GOT3 (cell line): ENCODE measurements around the gene LHCGR.

Source experiments
- DNase-seq: peaks from one replicate; lab custom pipeline; 2025; ENCODE audit warnings: mixed read lengths; lab: John Stamatoyannopoulos, UW

The LHCGR gene

DNA sequence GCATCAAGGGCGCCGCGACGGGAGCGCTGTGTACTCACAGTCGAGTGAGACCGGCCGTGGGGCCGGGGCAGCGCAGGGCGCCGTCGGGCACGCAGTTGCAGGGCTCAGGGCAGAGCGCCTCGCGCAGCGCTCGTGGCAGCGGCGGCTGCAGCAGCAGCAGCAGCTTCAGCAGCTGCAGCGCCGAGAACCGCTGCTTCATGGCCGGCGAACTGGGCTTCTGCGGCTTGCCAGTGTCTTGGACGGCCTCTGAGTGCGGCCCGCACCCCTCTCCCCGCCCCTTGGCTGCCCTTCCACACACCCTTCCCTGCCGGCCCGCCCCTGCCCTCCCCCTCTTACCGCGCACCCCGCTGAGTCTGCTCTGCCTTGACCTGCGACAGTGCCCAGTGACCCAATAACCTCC, at the start of gene LHCGR:
TSS of gene LHCGR (minus strand) at position 252 of the 400 bp plus-strand sequence. CDS start at position 199, 53 bp downstream.
- no peak for DNase-seq

DNA sequence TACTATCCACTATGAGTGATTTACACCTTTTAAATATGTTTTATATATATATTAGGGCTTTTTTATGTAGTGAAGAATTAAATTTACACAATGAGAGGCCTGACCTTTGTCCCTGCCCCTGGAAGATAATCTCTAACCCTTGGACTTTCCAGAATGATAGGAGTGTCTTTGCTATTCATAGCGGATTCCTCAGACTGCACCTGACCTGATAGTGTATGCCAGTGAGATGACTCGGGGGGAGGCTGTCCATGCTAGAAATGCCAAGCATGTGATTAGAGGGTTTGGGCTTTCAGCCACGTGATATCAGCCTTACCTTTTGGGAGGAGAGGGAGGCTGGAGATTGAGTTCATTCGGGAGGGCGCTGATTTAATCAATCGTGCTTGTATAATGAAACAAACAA, 44.1 kb upstream of the LHCGR start:
- DNase-seq, result no peak

DNA sequence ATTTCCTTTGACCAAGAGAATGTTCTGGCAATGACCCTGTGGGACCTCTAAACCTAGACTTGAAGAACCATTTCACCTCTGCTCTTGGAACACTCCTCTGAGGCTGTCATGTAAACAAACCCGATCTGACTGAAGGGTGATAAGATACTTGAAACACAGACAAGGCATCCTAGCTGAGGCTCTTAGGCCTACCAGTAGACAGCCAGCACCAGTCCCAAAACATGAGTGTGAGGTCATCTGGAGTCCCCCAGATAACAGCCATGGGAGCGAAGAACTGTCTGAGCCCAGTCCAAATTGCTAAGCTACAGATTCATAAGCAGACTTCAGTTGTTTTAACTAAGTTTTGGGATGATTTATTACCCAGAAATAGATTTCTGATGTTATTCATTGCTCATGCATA, 39.5 kb upstream of the LHCGR start:
- DNase-seq, result no peak

DNA sequence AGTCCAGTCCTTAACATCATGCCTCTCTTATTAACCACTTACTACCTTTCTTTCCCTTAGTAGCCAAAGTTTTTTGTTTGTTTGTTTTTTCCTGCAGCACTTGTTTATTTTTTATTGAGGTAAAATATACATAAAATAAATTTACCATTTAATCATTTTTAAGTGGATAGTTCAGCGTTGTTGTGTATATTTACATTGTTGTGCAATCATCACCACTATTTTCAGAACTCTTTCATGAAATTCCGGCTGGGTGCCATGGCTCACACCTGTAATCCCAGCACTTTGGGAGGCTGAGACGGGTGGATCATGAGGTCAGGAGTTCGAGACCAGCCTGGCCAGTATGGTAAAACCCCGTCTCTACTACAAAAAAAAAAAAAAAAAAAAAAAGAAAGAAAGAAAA, 38.1 kb upstream of the LHCGR start:
- DNase-seq, result no peak

DNA sequence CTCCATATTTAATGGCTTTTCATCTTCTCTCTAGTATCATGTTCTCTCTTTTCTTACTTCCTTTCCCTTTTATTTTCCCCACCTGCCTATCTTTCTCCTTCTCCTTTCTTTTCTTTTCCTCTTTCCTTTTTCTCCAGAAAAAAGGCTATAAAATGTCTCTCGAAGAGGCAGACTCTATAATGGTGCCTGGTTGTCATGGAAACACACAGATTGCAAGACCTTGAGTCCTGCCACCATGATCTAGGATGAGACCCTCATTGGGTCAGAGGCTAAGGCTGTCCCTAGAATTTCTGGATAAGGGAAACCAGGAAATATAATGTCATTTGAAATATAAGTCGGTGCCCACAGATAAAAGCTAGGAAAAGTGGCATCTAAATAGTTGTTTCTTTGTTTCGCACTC, 36.5 kb upstream of the LHCGR start:
- no peak for DNase-seq

DNA sequence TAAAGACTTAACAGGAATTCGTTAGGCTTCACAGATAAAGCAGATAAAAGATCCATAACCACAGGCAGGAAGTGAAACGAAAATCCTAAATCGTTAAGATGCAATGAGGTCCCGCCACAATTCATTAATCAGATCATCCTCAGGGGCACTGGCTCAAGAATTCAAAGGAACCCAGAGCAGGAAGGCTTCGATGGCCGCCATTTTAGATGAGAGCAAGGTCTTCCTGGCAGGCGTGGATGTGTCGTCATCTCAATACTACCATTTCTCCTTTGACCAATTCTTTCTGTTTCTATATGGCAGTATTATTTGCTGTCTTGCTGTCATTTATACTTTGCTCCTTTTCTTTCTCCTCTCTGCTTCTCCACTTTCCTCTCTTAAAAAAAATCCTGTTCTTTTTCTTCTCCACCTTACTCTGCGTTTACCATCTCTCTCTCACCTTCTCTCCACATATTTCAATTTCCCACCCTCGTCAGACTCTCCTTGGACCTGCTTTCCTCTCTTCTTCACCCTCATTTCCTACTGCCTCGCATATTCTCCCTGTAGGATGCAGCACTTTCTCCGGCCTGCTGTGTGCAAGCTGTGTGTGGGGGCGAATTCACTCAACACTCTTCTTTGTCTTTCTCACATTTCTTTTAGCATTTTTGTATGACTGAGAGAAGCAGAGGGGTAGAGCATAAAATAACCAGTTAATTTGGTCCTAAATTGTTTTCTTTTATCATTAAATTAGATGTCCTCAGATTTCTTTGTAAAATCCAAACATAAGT, 35.1 kb upstream of the LHCGR start:
- DNase-seq, result no peak

DNA sequence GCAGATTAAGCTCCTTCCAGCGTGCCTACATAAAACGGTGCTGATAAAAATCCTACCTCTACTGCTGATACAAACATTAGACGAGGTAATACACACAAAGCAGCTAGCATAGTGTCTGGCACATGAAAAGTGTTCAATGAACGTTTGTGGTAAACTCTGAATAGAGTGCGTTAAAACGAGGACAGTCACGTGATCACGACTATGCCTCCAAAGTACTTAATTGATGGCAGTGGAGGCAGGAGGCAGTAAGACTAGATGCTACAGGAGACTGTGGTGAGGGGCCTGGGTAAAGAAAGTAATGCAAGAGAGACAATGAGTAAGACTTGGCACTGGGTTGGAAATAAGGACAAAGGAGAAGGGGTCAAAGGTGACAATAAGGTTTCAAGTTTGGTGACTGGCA, 32.1 kb upstream of the LHCGR start:
- DNase-seq, result no peak

DNA sequence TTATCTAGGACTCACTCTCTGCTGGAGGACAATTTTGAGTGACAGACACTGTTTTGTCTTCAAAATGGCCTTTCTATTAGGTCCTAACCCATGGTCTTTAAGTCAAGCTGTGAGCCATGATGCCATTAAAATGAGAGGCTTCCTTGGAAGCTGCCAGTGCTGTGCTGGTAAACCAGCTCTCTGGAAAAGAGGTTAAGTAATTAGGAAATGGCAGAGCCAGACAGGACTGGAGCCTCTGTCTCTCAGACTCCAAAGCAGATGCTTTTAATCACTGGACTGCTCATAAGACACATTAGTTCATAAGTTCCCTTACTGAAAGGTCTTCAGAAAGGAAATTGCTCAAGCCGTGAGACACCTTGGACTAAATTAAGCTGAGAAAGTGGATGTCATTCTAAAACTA, 25.8 kb upstream of the LHCGR start:
- no peak for DNase-seq

DNA sequence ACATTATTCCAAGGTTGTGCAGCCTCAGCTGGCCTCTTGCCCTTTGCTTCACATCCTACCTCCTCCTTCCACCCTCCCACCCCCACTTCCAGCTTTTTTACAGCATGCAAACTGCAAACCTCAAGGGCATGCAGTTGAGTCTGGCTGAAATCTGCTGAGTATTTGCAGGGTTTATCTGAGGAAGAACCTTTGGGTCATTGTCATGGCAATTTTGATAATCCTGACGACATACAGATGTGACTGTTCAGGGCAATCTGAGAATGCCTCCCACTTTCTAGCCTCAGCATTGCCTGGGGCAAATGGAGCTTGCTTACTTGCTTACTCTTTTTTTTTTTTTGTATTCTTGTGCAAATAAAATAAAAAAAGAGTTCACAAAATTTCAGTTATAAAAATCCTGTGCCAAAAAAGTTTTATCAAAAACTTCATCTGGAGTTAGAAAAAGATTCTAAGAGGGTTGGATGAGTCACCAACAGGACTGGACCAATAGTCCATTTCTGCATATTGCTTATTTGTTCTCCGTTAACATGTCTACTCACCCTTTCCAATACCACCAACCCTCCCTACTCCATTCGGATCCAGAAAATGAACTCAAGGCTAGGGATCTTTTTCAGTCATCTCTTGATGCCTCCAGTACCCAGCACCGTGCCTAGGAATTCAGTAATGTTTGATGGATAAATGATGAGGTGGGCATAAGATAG, 23.6 kb upstream of the LHCGR start:
- no peak for DNase-seq

DNA sequence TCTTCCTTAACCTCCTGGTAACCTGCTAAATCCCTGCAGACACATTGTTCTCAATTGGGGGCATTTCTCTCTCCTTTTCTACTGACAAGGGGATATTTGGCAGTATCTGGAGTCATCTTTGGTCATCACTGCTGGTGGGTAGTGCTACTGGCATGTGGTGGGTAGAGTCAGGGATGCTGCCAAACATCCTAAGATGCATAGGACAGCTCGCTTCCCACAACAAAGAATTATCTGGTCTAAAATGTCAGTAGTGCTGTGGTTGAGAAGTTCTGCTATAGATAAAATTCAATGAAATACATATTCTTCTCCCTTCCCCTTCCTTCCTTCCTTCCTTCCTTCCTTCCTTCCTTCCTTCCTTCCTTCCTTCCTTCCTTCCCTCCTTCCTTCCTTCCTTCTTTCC, 18.7 kb upstream of the LHCGR start:
- DNase-seq, result no peak

DNA sequence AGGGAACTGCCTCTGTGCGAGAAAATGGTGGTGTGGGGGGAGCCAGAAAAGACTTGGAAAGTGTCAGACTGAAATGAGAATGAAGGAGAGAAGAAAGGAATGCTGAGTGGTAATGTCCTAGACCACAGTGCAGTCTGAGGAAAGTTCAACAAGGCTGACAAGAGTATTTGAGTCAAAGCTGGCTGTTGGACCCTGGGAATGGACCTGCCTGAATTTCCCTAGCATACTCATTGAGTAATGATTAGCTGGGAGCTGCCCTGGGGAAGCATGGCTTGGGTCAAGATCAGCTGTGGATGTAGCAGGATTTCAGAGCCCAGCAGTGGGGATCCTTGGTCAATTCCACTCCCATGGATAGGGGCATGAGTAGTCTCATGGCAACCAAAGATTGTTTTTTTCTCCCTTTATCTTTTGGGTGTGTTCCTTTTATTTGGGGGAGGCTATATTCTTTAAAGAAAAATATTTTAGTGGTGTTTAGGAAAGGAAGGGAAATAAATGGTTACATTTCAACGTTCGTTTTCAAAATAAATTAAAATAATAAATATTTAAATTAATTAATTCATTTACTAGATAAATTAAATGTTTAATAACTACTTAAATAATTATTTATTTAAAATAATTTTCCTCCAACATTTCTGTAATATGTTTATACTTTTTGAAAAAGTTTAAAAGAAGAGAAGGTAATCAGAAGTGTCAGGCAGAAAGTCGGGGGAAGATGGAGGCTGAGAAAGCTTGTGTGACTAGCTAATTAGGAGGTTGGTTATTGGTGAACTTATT, 15.9 kb upstream of the LHCGR start:
- no peak for DNase-seq

DNA sequence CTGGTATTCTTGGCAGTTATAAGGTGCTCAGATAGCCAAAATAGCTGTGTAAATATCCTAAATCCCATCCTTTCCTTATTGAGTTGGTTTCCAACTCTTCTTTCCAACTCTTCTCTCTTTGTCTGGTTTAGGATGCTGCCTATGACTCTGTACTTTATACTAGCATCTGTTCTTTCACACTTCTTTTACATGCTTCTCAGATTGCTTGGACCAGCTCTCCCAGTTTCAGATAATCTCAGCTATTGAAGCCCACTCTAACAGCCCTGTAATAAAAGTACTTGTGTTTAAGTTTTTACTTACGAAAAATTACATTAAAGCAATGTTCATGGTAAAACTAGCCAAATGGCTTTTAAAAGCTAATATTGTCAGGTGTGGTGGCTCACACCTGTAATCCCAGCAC, 14.7 kb upstream of the LHCGR start:
- DNase-seq, result no peak

DNA sequence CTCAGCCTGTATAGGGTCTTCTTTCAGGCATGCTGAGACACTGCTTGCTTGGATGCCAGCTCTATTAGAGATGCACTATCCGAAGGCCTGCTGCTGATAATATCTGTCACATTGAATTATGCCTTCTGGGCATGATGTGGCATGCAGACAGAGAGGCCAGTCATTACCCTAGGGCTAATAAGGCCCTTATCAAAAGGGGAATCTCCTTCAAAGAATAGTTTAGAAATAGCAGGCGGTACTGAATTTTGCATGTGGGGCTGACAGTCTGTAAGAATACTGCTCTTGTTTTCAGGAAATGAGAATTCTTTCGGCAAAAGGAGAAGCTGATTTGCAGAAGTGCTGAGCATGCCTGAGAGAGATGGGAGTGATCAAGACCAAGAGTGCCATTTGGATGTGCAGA, 13.1 kb upstream of the LHCGR start:
- no peak for DNase-seq

DNA sequence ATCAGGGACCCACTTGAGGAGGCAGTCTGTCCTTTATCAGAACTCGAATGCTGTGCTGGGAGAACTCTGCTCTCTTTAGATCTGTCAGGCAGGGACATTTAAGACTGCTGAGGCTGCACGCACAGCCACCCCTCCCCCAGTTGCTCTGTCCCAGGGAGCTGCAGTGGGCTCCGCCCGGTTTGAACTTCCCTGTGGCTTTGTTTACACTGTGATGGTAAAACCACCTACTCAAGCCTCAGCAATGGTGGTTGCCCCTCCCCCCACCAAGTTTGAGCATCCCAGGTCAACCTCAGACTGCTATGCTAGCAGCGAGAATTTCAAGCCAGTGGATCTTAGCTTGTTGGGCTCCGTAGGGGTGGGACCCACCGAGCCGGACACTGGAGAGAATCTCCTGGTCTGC, 11.8 kb upstream of the LHCGR start:
- no peak for DNase-seq

DNA sequence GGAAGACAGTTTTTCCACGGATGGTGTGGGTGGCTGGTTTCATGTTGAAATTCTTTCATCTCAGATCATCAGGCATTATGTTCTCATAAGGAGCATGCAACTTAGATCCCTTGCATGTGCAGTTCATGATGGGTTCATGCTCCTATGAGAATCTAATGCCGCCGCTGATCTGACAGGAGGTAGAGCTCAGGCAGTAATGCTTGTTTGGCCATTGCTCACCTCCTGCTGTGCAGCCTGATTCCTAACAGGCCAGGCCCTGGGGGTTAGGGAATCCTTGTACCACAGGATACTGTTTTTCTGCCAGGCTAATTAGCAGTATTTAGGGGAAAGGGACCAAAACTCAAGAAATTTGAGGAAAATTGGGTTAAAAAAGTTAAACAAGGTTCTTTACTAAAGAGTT, 5.3 kb upstream of the LHCGR start:
- DNase-seq, result no peak

DNA sequence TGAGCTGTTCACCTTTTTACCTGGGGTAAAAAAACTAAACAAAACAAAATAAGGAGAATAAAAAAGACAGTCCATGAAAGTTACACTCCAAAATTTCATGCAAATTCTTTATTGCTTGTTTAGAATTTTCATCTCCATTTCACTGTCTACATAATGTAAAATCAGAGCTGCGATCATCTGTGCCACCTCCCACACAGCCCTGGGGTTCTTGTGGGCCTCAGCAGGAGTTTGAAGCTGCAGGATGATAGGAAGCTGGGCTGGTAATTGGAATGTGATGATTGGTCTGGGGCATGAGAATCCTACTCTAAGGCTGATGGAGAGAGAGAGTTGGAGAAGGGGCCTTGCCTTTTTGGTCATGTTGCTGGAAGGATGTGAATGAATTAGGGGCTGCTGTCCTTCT, 4.2 kb upstream of the LHCGR start:
- no peak for DNase-seq

DNA sequence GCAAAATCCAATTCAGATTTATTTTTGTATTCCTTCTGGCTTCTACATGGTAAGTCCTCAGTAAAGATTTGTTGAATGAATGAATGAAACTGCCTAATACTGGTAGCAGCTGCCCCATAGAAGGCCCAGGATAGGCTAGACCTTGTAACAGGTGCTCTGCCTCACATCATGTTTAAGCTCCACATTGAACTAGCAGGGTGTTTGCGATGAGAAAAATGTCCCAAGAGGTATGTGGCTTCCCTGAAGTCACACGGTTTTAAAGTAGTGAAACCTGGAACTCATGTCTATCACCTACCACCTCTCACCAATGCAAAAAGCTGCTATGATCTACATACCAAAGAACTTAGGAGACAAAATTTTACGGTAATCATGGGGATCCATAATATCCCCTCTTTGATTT, 765 bp upstream of the LHCGR start:
- DNase-seq, result no peak

DNA sequence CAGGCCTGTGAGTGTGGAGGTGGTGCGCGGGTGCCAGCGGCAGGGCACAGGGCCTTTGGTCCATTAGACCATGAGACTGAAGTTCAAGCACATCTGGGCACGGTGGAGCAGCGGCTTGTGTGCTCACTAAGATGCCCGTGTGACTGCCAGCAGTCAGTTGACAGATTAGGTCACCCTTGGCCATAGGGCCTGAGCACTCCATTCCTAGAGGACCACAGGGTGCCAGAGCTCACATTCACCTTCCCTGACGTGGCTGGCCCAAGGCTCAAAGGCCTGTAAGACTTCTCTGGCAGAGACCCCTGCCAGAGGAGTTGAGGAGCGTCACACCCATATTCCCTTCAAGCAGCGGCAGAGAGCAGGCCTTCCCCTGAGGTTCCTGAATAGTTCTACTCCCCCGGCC, 650 bp downstream of the LHCGR start:
- DNase-seq, result no peak

DNA sequence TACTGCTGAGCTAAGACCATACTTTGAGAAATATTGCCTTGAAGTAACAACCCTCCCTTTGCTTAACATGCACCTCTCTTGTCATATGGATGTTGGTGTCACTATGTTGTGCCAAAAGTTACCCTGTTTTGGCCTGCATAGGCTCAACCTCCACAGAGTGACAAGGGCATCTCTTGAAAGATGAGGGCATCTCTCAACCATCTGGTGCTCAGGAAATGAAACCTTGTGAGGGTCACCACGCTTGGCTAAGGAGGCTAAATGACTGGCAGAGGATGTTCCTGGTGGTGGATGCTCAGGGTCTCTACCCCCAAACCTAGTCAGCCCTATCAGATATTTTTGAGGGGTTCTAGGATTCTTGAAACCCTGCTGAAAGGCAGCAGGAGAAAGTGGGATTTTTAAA, 2.3 kb downstream of the LHCGR start:
- no peak for DNase-seq

DNA sequence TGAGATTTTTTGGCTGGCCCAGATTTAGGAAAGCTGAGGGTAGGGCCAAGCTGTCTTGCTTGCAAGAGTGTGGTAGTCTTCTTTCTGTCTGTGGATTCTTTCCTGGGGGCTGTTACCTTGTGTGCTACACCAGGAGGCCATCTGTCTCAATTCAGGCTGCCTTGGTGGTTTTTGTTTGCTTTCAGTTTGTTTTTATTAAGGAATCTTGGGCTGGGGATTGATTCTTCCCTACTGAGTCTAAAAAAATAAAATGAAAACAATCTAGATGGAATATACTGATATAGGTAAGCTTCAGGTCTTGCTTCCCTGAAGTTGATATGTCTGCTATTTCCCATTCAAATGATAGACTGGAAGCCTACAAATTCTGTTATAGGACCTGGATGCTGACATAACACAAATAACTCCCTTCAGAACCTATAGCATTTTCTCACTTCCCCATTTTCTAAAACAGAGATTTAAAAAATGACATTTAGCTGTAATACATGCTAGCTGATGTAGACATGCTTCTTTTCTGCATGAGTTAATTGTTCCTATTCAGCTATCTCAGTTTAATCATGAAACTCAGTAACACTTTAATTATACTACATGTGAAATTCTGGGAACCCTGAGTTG, 5.3 kb downstream of the LHCGR start:
- no peak for DNase-seq

DNA sequence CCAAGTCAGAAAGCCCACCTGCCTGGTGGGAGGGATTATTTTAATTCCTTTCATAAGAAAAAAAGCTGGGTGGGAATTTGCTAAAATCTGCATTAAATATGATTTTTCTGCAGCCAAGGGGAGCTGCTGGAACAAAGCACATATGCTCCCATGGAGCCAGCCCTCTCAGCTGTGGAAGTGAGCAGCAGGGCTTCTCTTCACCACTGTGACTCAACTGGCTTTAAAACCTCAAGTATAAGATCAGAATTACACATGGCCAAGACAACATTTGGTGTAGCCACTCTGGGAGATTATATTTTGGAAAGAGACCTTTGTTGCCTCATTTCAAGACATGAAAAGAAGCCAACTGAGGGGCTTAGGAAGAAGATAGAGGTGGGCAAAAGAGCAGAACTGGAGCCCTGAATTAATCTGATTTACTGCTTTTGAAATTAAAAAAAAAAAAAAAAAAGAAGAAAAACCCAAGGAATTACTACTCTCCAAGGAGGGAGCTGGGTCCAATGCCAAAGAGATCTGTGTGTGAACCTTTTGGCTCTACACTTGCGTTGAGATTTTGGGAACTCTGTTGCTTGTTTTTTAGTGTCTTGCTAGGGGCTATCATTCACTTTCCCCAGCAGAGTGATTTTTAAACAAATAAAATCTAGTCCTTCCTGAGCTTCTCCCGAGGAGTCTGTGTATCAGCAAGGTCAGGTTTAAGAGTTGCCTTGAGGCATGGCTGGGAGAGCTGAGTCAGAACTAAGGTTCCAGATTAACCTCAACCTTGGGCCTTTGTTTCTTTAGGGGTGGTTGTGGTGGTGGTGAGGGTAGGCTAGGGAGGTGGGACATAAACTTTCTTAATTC, 6.0 kb downstream of the LHCGR start:
- no peak for DNase-seq

DNA sequence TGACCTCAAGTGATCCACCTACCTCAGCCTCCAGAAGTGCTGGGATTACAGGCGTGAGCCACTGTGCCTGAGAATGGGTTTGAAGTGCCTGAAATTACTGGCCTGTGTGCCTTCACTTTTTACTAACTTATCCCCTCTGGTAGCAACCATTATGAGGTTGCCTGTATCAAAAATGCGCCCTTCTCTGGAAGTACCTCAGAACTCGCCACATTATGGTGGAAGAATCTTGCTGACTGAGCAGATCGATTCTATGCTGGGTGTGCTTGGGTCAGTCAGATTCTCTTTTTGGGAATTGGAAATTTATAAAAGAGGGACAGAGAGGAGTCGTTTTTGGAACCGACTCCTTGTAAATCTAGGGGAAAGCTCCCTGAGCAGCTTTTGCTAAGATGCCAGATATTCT, 8.2 kb downstream of the LHCGR start:
- DNase-seq, result no peak
